ENCODE measurements around the gene HOMER2.
"Not testable (repeated sequence)": the region's sequence is repeated elsewhere in the genome, so short reads cannot be mapped to it uniquely, and the experiment has no call there.

Gene HOMER2

DNA sequence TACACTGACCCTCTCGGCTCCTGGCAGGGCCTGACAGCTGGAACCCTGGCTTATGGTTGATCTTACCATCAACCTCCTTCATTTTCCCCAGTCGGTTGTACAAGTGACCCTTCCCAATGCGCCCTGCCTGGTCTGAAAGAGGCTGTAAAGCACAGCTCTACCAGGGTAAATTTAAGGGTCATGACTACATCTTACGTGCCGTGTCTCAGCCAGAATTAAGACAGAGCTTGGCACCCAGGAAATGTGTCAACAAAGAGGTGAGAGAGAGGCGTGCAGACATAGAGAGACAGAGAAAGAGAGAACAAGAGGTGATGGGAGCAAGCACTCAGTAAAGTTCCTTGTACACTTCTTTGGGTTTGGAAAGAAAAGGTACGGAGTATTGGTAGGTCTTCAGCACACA is 28.8 kb downstream of the HOMER2 start:
- DNase-seq, result no peak

- DNase-seq, result no peak
Observed at GRCh38 chr15:82922737-82923136, 29.8 kb downstream of the HOMER2 start.

DNA sequence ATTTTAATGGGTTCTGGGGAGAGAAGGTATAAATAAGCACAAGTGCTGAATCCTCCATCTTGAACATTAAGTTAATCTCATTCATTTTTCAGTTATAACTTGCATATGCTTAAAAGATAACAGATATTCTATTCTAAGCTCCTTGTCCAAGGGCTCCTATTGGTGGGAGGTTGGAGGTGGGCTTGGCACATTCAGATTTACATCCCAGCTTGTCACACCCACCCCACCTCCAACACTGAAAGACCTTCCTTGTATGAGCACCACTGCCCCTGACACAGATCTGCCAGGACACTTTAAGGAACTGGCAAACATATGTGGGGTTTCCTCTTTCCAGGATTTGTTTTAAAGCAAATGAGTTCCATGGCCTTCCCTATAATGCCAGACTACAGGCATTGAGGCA is 30.6 kb downstream of the HOMER2 start:
- DNase-seq, result no peak

DNA sequence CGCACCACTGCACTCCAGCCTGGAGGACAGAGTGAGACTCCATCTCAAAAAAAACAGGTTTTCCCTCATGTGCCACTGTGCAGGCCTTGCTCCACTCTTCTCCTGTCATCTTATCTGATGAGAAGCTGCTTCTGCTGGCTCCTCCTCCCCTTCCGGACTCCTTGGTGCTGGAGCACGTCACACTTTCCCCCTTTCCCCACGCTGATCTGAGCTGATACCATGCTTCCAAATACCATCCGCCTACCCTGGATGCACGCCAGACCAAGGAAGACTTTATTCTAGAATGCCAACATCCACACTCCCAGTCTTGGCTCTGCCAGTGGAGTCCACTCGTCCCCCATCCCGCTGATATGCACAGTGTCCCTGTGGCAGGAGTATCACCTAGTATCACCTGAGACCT is 31.3 kb downstream of the HOMER2 start:
- no peak for DNase-seq

DNA sequence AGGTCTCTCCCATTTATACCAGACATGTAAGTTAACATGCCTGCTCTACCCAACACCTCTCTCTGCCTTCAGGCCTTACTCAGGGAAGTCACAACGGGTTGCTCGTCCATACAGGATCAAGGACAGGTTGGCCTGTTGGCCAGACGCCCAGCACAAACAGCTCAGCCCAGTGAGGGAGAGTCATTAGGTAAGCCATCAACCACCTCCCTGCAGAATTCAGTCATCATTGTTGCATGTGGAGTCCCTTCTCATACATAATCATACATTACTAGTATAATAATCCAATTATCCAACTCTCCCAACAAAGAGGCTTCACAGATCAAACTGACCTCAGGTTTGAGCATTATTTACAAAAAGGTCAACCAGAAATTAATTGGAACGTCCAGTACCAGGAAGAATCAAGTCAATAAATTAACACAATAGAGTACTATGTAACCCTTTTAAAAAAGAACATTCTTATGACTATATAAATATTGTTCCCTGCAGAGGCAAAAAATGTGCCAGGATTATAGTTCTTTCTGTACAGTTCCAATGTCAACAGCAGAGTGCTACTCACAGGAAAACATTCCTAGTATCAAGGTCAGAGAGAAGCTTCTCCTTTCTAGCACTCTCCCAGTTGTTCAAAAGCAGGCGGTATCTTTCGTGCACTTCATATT is 33.2 kb downstream of the HOMER2 start:
- peak; percentile 58 for DNase-seq

- DNase-seq, result no peak
Observed at GRCh38 chr15:82918607-82919230, 33.8 kb downstream of the HOMER2 start.

DNA sequence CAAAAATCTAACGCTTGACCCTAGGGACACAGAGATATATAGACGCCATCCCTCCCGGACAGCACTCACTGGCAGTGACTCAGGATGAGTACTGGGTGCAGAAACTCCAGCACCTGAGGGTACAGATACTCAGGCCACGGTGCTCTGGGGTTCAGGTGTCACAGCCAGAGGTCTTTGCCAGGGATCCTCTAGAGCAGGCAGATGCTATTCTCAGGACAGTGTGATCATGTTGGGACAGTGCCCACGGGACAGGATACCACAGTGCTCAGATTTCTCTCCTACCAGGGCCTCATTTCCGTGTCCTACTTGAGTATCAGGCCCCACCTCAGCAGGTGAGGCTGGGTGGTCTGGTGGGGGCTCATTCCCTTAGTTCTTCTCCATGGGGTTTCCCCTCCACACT is 34.4 kb downstream of the HOMER2 start:
- DNase-seq, result no peak

GRCh38 chr15:82917249-82917648 is 35.3 kb downstream of the HOMER2 start:
- DNase-seq, result no peak

GRCh38 chr15:82916161-82916952 is 36.2 kb downstream of the HOMER2 start:
- no peak for DNase-seq

DNA sequence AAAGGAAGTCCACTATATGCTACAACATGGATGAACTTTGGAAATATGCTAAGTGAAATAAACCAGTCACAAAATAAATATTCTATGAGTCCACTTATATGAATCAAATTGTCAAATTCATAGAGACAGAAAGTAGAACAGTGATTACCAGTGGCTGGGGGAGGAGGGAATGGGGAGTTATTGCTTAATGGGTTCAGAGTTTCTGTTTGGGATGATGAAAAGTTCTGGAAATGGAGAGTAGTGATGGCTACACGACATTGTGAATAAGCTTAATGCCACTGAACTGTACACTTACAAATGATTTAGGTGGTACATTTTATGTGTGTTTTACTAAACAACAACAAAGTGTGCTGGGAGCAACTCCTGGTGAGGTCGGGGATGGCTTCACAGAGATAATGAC is 38.1 kb downstream of the HOMER2 start:
- DNase-seq, result no peak

- no peak for DNase-seq
Observed at GRCh38 chr15:82911458-82911857, 41.1 kb downstream of the HOMER2 start.

GRCh38 chr15:82910721-82911120 is 41.8 kb downstream of the HOMER2 start:
- DNase-seq, result no peak

GRCh38 chr15:82909080-82909815 is 43.3 kb downstream of the HOMER2 start:
- DNase-seq, result no peak

DNA sequence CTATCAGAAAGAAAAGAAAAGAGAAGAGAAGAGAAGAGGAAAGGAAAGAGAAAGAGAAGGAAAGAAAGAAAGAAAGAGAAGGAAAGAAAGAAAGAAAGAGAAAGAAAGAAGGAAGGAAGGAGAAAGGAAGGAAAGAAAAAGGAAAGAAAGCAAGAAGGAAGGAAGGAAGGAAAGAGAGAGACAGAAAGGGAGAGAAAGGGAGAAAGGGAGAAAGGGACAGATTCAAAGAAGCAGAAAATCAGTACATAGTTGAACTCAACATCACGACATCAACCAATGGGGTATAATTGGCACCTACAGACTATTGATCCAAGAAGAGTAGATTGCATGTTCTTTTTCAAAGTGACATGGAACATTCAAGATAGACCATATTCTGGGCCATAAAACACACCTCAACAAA is 45.2 kb downstream of the HOMER2 start:
- no peak for DNase-seq

DNA sequence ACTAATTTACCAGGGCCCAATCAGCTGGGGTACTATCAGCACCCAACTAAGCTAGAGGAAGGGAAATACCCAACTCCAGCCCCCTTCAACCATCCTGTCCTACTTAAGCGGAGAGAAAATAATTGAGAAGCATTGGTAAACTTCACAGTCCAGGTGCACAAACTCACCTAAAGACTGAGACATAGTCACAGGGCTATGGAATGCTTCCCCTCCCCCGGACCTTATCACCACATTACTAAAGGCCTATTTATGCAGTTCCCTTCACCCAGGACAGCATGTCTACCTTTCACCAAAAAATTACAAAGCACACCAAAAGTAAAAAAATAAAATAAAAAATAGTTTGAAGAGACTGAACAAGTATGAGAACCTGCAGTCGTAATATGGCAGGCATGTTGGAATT is 47.9 kb downstream of the HOMER2 start:
- no peak for DNase-seq

- DNase-seq, result no peak
Observed at GRCh38 chr15:82903511-82903910, 49.0 kb downstream of the HOMER2 start.

- no peak for DNase-seq
Observed at GRCh38 chr15:82901114-82901805, 51.3 kb downstream of the HOMER2 start.

DNA sequence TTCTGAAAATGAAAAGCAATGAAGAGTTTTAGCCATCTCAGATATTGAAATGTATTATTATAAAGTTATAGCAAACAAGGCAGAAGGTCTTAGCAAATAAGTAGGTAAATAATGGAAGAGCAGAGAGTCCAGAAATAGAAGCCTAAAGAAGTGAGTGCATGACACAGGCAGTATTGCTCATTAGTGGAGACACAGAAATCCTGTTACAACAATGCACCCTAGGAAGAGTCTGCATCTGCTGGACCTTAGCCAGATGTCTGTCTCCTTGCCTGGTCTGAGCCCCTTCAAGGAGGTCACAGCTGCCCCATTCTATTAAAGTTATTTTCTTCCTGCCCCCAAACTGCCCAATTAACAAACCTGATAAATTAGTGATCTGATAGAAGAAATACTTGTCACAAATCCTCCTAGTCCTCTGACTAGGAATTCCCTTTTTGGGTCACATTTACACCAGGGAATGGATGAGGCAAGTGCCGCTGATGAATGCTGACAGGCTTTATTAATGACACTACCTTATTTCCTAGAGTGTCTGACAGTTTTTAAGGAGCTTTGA is 51.9 kb downstream of the HOMER2 start:
- no peak for DNase-seq

GRCh38 chr15:82898961-82899360 is 53.6 kb downstream of the HOMER2 start:
- DNase-seq, result no peak

DNA sequence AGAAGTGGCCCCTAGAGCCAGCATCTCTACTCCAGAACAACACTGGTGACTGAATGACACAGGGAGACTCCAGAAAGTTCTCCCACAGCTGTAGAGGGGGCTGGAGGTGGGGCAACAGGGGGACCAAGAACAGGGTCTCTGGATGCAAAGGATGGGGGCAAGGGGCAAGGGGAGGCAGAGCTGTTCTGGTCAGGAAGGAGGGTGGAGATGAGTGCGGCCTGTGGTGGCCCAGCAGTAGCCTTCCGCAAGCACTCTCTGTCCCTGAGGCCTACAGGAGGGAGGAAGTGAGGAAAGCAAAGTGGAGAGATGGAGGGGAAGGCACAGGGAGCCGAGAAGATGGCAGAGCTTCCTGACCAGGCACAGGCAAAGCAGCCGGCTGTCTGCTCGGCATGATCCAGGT is 56.5 kb downstream of the HOMER2 start:
- no peak for DNase-seq

DNA sequence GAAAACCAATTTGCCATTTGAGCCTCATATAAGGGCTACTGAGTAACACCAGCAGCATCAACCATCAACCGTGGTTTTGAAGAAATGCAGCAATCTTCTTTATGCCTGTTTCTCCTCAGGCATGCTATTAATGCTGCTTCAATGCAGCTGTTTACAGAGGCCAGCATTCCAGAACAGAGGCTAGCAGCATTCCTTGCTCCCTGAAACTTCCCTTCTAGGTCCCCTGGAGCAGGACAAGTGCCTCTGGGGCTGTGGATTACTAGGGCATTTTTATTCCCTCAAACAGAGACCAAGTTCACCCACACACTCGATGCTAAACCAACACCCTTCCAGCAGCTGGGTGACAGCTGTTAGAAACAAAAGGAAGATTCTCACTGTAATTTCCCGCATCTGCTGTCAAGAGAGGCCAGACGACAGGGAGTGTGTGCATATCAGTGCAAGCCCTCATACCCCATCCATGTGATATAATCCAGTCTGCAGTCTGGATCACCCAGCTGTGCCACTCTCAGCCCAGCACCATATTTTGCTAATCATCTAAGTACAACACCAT is 57.5 kb downstream of the HOMER2 start:
- no peak for DNase-seq

DNA sequence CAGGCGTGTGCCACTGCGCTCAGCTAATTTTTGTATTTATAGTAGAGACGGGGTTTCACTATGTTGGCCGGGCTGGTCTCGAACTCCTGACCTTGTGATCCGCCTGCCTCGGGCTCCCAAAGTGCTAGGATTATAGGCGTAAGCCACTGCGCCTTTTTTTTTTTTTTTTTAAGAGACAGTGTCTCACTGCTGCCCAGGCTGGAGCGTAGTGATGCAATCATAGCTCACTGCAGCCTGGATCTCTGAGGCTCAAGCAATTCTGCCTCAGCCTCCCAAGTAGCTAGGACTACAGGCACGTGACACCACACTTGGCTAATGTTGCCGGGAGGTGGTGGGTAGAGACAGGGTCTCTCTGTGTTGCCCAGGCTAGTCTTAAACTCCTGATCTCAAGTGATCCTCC is 59.0 kb downstream of the HOMER2 start:
- not testable (repeated sequence) for DNase-seq
